MCF 10A (cell line): ENCODE data around the gene BLOC1S6. TPM values are rescaled to one million over a fixed set of nuclear protein-coding genes. Genes with fewer than 3 reads are reported as not detected.

Experiments used
- Bru-seq: library from RNA; stranded (reverse); fragments of 400-500 nt; gene quantifications from one replicate; lab custom pipeline; 2021; lab: Mats Ljungman, UMichigan
- BruChase-seq, 2 experiments: library from RNA; stranded (reverse); fragments of 400-500 nt; gene quantifications; one replicate each; lab custom pipeline; 2021; lab: Mats Ljungman, UMichigan
- BruUV-seq: library from RNA; stranded (reverse); fragments of 400-500 nt; replicated peaks from 2 replicates; lab custom pipeline; 2021; lab: Mats Ljungman, UMichigan
- CTCF ChIA-PET: fragments of 300-600 bp; sonication (Branson Sonifier 250); formaldehyde crosslinking; extraction: SDS; loops from one replicate; lab custom pipeline; 2021; ENCODE audit warnings: antibody characterized with exemption, inconsistent platforms; lab: Yijun Ruan, JAX
- POLR2A ChIA-PET: fragments of 300-600, 350-650 bp; sonication (Branson Sonifier 250); formaldehyde crosslinking; extraction: SDS; loops from one replicate; lab custom pipeline; 2020; ENCODE audit warnings: antibody characterized with exemption, inconsistent platforms; lab: Yijun Ruan, JAX
- DNase-seq: peaks from one replicate; pipeline ENCODE4 v3.0.0-alpha.2; 2018; ENCODE audit not compliant: unreplicated experiment
- H3K27ac Mint-ChIP-seq: one replicate; pipeline ENCODE4 v1.8.0; 2022; ENCODE audit warnings: mild to moderate bottlenecking, low read depth, mixed read lengths; ENCODE audit not compliant: unreplicated experiment
- H3K27me3 Mint-ChIP-seq: one replicate; pipeline ENCODE4 v1.8.0; 2022; ENCODE audit warnings: mixed read lengths; ENCODE audit not compliant: insufficient read depth, unreplicated experiment
- H3K36me3 Mint-ChIP-seq: one replicate; pipeline ENCODE4 v1.8.0; 2022; ENCODE audit warnings: mild to moderate bottlenecking, moderate library complexity, mixed read lengths; ENCODE audit not compliant: insufficient read depth, unreplicated experiment
- H3K4me1 Mint-ChIP-seq: one replicate; pipeline ENCODE4 v1.8.0; 2022; ENCODE audit warnings: mixed read lengths; ENCODE audit not compliant: insufficient read depth, unreplicated experiment
- H3K4me3 Mint-ChIP-seq: one replicate; pipeline ENCODE4 v1.8.0; 2022; ENCODE audit warnings: mild to moderate bottlenecking, moderate library complexity, mixed read lengths; ENCODE audit not compliant: unreplicated experiment
- H3K9me3 Mint-ChIP-seq: one replicate; pipeline ENCODE4 v1.8.0; 2022; ENCODE audit warnings: mixed read lengths; ENCODE audit not compliant: unreplicated experiment
- CTCF ChIP-seq: fragments of 200-600 bp; IDR thresholded peaks from one replicate; pipeline ENCODE4 v1.8.0; 2022; ENCODE audit warnings: antibody characterized with exemption, mild to moderate bottlenecking; ENCODE audit not compliant: unreplicated experiment
- intact Hi-C: fragments of 100-400 bp; cut with micrococcal nuclease; formaldehyde crosslinking; loops from 2 replicates; pipeline ENCODE4 v1.14.1; 2022
- long read RNA-seq: library from polyadenylated mRNA; stranded (forward); transcript quantifications from one replicate; pipeline ENCODE4 v2.0.0, GENCODE V29; 2022
- total RNA-seq: library from RNA; stranded (reverse); gene quantifications from 2 replicates; pipeline ENCODE4 v1.2.3, GENCODE V29; 2022

BLOC1S6 gene
- total RNA-seq, result 54.6 and 68.5 TPM in 2 replicates
- percentile 96 among the genes with signal in this experiment for Bru-seq, nascent RNA
- percentile 99 among the genes with signal in this experiment for BruChase-seq, experiment 1, labeled RNA remaining after a 6-hour chase
- BruChase-seq, experiment 2, labeled RNA remaining after a 2-hour chase, result percentile 99 among the genes with signal in this experiment
- long read RNA-seq, full-length matches to known transcripts, result 123 of 129 reads
- long read RNA-seq, partial matches to known transcripts, result 0 of 129 reads
- long read RNA-seq, other reads (novel, unspliced or antisense), result 6 of 129 reads

- Mint-ChIP-seq H3K4me3 (peak within 1 kb of the TSS; percentile 73), H3K36me3 (peaks cover 9% of the 10 kb centered on the region), H3K9me3 (no peaks in the 10 kb centered on the region), H3K4me1 (peaks cover 16% of the 10 kb centered on the region), H3K27ac (peak within 1 kb of the TSS; percentile 100), H3K27me3 (peaks cover 4% of the 10 kb centered on the region)
- intact Hi-C loops, result loop anchor here (1.0 to 2.0 kb wide), 2 partner anchors 64 to 387 kb away; partner anchors contain the start of gene SLC30A4
- no TSS peak for BruUV-seq
- peak; percentile 88 for DNase-seq
- no peak for TF ChIP-seq CTCF
- CTCF ChIA-PET, result interaction anchor here (0.5 to 4.8 kb wide), 16 partner anchors 10 to 471 kb away, joined by 3 to 35 read pairs (median 4); no protein-coding TSS in a partner anchor
- POLR2A ChIA-PET, result interaction anchor here (0.6 to 4.1 kb wide), 48 partner anchors 9 to 1300 kb away, joined by 3 to 51 read pairs (median 4); partner anchors contain the start of gene SQOR
Measured at GRCh38 chr15:45587095-45587862, at the start of gene BLOC1S6. BLOC1S6 (plus strand) TSS chr15:45587379; CDS start chr15:45587444, 65 bp downstream.

GRCh38 chr15:45539680-45540079, 47.5 kb upstream of the BLOC1S6 start:
- no peaks in the 10 kb centered on the region for H3K9me3 Mint-ChIP-seq
- H3K4me1 Mint-ChIP-seq, result no peaks in the 10 kb centered on the region
- ChIA-PET CTCF (no interaction called here), POLR2A (interaction anchor here (0.9 kb wide), 1 partner anchor 74 kb away, joined by 4 read pairs; no protein-coding TSS in a partner anchor)
- BruUV-seq, result no TSS peak
- TF ChIP-seq CTCF, result no peak
- no peaks in the 10 kb centered on the region for H3K27me3 Mint-ChIP-seq
- DNase-seq, result no peak
- no peaks in the 10 kb centered on the region for H3K36me3 Mint-ChIP-seq
- intact Hi-C loops, result no loop called here
- H3K4me3 Mint-ChIP-seq, result no peak overlapping the region
- no peak overlapping the region for H3K27ac Mint-ChIP-seq

- H3K4me1 Mint-ChIP-seq, result no peaks in the 10 kb centered on the region
- no peak overlapping the region for H3K4me3 Mint-ChIP-seq
- DNase-seq, result no peak
- intact Hi-C loops, result no loop called here
- H3K36me3 Mint-ChIP-seq, result no peaks in the 10 kb centered on the region
- no peaks in the 10 kb centered on the region for H3K9me3 Mint-ChIP-seq
- POLR2A ChIA-PET, result no interaction called here
- BruUV-seq, result no TSS peak
- TF ChIP-seq CTCF, result no peak
- no peaks in the 10 kb centered on the region for H3K27me3 Mint-ChIP-seq
- CTCF ChIA-PET, result interaction anchor here (0.6 to 1.1 kb wide), 2 partner anchors 21 to 83 kb away, joined by 4 read pairs; no protein-coding TSS in a partner anchor
- H3K27ac Mint-ChIP-seq, result no peak overlapping the region
Measured at GRCh38 chr15:45540531-45540930, 46.6 kb upstream of the BLOC1S6 start.

- H3K4me1 Mint-ChIP-seq, result no peaks in the 10 kb centered on the region
- no peak overlapping the region for H3K27ac Mint-ChIP-seq
- no peaks in the 10 kb centered on the region for H3K9me3 Mint-ChIP-seq
- BruUV-seq, result no TSS peak
- H3K4me3 Mint-ChIP-seq, result no peak overlapping the region
- H3K27me3 Mint-ChIP-seq, result no peaks in the 10 kb centered on the region
- no peaks in the 10 kb centered on the region for H3K36me3 Mint-ChIP-seq
- no peak for DNase-seq
- CTCF ChIA-PET, result interaction anchor here (0.6 kb wide), 1 partner anchor 228 kb away, joined by 3 read pairs; no protein-coding TSS in a partner anchor
- POLR2A ChIA-PET, result no interaction called here
- TF ChIP-seq CTCF, result no peak
- intact Hi-C loops, result no loop called here
Measured at GRCh38 chr15:45543051-45543450, 44.1 kb upstream of the BLOC1S6 start.
